22Rv1 (cell line): ENCODE data around the gene FBXO36.

ENCODE experiments used
- H3K27ac ChIP-seq: fragments of 450-650 bp; 2 replicates; pipeline ENCODE4 v1.5.1; 2017
- ZFX ChIP-seq: fragments of 450-650 bp; IDR thresholded peaks from 2 replicates; pipeline ENCODE4 v1.6.1; 2017; ENCODE audit warnings: antibody characterized with exemption, borderline replicate concordance
- TF ChIP-seq, protein P1 (sequence below): fragments of 450-650 bp; IDR thresholded peaks from 2 replicates; pipeline ENCODE4 v1.5.1; 2017; ENCODE audit warnings: mild to moderate bottlenecking

FBXO36 gene

DNA sequence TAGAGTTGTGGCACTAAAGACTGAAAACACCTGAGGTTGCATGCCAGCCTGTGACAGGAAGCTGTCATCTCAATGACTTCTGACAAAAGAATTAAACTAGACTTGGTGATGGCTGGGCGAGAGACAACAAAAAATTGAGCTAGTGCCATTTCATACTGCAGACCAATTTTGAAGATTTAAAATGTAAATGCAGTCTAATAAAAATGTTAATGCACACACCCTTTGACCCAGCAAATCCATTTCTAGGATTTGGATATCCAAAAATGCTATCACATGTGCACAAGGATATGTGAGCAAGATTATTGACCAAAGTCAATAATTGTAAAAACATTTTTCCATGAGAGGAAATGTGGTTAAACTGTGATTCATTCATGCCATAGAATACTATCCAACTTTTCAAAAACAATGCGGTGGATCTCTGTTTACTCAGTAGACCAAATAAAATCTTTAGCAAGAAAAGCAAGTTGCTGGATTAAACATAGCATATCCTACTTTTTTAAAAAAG is 5.6 kb downstream of the FBXO36 start:
- TF ChIP-seq, protein P1, sequence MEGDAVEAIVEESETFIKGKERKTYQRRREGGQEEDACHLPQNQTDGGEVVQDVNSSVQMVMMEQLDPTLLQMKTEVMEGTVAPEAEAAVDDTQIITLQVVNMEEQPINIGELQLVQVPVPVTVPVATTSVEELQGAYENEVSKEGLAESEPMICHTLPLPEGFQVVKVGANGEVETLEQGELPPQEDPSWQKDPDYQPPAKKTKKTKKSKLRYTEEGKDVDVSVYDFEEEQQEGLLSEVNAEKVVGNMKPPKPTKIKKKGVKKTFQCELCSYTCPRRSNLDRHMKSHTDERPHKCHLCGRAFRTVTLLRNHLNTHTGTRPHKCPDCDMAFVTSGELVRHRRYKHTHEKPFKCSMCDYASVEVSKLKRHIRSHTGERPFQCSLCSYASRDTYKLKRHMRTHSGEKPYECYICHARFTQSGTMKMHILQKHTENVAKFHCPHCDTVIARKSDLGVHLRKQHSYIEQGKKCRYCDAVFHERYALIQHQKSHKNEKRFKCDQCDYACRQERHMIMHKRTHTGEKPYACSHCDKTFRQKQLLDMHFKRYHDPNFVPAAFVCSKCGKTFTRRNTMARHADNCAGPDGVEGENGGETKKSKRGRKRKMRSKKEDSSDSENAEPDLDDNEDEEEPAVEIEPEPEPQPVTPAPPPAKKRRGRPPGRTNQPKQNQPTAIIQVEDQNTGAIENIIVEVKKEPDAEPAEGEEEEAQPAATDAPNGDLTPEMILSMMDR: no peak
- no peak for TF ChIP-seq ZFX
- H3K27ac ChIP-seq: no peak overlapping the region

DNA sequence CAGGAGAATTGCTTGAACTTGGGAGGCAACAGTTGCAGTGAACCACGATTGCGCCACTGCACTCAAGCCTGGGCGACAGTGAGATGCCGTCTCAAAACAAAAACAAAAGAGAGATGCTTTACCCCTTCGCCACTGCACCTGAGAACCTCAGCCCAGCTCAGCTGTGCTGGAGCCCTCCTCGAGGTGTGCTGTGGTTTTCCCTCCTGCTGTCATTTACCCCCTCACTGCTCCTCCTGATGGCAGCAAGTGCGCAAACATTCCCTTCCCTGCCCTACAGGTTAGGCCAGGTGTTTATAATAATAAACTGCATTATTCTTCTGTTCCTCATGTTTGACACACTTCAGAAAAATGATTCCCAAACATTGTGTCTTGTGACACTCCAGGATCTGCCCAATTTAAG is 8.4 kb downstream of the FBXO36 start:
- no peak overlapping the region for H3K27ac ChIP-seq

DNA sequence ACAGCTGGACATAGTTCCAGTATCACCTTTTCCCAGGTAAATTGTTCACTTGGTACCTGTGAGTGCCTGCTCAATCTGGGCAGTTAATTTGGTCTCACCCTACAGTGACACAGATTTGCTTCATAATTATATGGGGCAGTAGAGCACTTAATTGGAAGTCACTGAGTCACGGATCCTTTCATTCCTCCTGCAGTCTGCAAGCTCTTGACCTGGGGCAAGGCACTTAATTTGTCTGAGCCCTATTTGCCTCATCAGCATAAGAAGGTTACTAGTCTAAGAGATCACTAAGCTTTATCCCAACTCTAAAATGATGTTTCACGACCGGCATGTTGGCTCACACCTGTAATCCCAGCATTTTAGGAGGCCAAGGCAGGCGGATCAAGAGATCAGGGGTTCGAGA is 8.9 kb downstream of the FBXO36 start:
- no peak for TF ChIP-seq ZFX
- no peak overlapping the region for H3K27ac ChIP-seq

More for the DNA sequence above, 8.4 kb downstream of the FBXO36 start:
- TF ChIP-seq, protein P1: no peak
- no peak for TF ChIP-seq ZFX

DNA sequence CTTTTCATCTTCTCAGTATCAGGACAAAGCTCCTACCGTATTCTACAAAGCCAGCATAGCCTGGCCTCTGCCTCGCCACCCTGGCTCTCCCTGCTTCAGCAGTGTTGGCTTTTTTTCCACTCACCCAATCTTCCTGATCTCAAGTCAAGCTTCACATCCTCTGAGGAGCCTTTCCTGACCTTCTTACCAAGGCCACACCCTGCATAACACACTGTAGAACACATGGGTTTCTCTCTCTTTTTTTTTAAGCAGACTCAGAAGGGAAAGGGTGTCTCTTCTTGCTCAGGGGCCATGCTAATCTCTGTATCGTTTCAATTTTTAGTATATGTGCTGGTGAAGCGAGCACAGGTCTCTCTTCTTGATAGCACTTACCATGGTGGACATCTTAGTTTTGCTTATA is 15.2 kb downstream of the FBXO36 start:
- H3K27ac ChIP-seq: no peak overlapping the region
- TF ChIP-seq, protein P1: no peak
- TF ChIP-seq ZFX: no peak

DNA sequence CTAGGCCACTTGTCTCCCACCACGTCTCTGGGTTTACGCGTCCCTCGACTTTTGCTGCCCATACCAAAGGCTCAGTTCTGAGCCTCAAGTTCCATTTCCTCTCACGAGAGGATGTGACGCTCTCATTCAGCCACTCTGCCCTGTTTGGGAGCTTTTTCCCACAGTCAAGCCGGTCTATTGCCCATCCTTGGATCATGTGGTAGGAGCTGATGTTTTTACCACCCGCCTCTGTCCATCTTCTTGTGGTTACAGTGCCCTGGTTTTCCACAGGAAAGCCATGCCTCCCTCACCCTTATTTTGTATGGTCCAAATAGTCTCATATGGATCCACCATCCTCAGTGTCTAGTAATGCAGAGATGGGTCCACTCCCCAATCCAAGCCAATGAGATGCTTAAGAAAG is 20.4 kb downstream of the FBXO36 start:
- TF ChIP-seq, protein P1: no peak
- no peak for TF ChIP-seq ZFX
- H3K27ac ChIP-seq: no peak overlapping the region

DNA sequence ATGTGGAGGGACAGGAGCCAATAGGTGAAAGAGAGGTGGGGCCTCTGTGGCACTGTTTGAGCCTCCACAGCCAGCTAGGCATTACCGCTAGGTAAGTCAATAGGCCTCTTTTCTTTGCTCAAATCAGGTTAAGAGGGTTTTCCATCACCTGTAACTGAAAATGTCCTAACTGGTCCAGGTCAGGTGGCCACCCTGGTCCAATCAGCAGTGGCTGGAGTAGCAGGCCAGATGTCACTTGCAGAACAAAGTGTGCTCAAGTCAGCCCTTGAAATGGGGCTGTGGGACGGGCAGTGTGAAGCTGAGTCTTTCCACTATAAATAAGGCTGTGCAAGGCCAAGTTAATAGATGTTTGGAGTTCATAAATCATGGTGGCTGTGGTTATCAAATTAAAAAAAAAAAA is 20.9 kb downstream of the FBXO36 start:
- no peak for TF ChIP-seq ZFX
- TF ChIP-seq, protein P1: no peak
- no peak overlapping the region for H3K27ac ChIP-seq

DNA sequence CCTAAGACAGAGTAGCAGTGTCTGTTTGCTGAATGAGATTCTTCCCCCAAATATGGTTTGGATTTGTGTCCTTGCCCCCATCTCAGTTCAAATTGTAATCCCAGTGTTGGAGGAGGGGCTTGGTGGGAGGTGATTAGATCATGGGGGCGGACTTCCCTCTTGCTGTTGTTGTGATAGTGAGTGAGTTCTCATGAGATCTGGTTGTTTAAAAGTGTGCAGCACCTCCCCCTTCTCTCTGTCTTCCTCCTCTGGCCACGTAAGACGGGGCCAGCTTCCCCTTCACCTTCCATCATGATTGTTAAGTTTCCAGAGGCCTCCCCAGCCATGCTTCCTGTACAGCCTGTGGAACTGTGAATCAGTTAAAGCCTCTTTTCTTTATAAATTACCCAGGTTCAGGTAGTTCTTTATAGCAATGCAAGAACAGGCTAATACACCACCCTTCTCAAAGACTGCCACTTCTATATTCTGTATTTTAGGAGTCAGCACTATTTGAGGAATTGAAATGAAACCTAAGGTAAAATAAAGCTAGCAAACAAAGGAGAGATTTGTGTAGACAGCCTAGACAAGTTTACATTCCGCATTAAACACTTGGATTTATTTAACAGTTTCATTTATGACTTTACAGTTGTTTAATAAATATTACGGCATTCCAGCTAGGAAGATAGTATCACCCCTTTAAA is 21.6 kb downstream of the FBXO36 start:
- TF ChIP-seq, protein P1: no peak
- TF ChIP-seq ZFX: no peak
- no peak overlapping the region for H3K27ac ChIP-seq
